Smooth muscle cell of the brain vasculature (primary cell): ENCODE results near the gene CPA5.
"Not testable (repeated sequence)": the region's sequence is repeated elsewhere in the genome, so short reads cannot be mapped to it uniquely, and the experiment has no call there.

ENCODE experiments used
- DNase-seq: peaks from one replicate; pipeline ENCODE4 v3.0.0-alpha.2; 2012; ENCODE audit warnings: low read depth, low spot score

The CPA5 gene, protein sequence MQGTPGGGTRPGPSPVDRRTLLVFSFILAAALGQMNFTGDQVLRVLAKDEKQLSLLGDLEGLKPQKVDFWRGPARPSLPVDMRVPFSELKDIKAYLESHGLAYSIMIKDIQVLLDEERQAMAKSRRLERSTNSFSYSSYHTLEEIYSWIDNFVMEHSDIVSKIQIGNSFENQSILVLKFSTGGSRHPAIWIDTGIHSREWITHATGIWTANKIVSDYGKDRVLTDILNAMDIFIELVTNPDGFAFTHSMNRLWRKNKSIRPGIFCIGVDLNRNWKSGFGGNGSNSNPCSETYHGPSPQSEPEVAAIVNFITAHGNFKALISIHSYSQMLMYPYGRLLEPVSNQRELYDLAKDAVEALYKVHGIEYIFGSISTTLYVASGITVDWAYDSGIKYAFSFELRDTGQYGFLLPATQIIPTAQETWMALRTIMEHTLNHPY

GRCh38 chr7:130344271-130344866, at the start of gene CPA5:
Gene CPA5 (plus strand): TSS chr7:130344816. CDS start chr7:130346486, 1,670 bp downstream.
- no peak for DNase-seq

GRCh38 chr7:130296221-130296951, 48.2 kb upstream of the CPA5 start:
- no peak for DNase-seq

- no peak for DNase-seq
Measured at GRCh38 chr7:130297628-130298543, 46.7 kb upstream of the CPA5 start.

DNA sequence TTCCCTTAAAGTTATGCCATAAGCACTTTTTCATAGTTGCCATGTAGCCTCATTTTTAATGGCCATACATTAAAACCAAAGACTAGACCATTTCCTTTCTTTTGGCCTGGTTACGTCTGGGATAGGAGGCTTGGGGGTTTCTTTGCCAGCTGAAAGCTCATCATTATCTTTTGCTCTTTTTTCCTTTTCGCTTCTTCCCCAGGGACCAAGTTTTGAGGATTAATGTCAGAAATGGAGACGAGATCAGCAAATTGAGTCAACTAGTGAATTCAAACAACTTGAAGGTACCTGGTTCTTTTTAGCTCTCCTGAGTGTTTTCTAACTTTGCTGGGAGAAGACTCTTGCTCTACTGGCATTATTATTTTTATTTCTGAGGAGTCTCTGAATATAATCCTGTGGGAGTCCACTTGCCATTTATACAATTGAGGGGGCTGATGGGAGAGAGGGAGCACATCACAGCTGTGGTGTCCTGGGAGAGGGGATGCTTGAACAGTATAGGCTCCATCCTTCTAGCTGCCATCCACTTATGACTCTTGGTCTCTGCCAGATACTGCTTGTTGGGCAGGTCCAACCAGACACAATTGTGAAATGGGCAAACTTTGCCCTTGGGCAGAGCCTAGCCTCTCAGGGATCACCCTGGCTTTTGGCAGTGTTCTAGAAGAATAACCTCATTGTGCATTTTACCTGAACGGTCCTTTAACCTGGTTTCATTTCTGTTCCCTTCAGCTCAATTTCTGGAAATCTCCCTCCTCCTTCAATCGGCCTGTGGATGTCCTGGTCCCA, 45.9 kb upstream of the CPA5 start:
- no peak for DNase-seq

- no peak for DNase-seq
Measured at GRCh38 chr7:130299866-130300265, 44.8 kb upstream of the CPA5 start.

DNA sequence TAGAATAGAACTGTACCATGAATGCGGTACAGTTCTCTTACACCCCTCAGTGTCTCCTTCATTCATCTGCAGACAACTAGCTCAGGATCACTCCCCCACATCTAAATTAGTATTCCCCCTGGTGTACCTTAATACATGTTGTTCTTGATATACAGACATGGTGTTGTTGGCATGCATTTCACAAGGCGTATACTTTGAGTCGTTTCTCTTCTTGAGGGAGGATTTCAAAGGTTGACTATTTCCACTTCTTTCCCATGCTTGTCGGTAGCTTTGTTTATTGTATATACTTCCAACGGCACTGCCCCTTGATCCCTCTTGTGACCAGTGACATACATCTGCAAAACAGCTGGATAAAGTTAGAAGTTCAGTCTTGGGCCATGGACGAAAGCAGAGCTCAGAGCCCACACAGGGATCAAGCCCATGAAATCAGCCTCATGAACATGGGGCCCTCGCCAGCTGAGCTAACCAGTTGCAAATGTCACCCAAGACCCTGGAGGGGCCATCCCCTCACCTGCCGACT, 43.1 kb upstream of the CPA5 start:
- DNase-seq: no peak

GRCh38 chr7:130302649-130303048, 42.0 kb upstream of the CPA5 start:
- DNase-seq: no peak

GRCh38 chr7:130303127-130303526, 41.5 kb upstream of the CPA5 start:
- DNase-seq: no peak

DNA sequence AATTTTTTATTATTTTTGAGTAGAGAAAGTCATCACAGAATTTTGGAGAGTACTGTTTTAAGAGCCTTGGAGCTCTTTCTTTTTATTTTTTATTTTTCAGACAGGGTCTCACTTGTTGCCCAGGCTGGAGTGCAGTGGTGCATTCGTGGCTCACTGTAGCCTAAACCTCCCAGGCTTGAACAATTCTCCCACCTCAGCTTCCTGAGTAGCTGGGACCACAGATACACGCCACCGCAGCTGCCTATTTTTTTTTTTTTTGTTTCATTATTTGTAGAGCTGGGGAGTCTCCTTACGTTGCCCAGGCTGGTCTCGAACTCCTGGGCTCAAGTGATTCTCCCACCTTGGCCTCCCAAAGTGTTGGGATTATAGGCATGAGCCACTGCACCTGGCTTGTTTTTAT, 41.1 kb upstream of the CPA5 start:
- DNase-seq: no peak

DNA sequence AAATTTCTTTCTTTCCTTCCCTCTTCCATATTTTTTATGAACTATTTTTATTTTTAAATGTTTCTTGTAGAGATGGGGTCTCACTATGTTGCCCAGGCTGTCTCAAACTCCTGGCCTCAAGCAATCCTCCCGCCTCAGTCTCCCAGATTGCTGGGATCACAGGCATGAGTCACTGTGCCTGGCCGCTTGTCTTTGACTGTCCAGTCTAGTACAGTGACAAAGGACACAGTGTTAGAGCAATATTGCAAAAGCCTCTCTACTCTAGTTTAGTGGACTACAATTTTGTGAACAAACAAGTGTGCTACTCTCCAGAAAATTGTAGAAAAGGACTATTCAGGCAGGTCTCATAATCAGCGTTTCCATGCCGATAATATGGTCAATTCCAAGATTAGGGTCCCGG, 40.6 kb upstream of the CPA5 start:
- DNase-seq: no peak

GRCh38 chr7:130304878-130305277, 39.7 kb upstream of the CPA5 start:
- DNase-seq: no peak

GRCh38 chr7:130305433-130306042, 39.1 kb upstream of the CPA5 start:
- no peak for DNase-seq

- no peak for DNase-seq
Measured at GRCh38 chr7:130309986-130310385, 34.6 kb upstream of the CPA5 start.

- DNase-seq: no peak
Measured at GRCh38 chr7:130314305-130314704, 30.3 kb upstream of the CPA5 start.

DNA sequence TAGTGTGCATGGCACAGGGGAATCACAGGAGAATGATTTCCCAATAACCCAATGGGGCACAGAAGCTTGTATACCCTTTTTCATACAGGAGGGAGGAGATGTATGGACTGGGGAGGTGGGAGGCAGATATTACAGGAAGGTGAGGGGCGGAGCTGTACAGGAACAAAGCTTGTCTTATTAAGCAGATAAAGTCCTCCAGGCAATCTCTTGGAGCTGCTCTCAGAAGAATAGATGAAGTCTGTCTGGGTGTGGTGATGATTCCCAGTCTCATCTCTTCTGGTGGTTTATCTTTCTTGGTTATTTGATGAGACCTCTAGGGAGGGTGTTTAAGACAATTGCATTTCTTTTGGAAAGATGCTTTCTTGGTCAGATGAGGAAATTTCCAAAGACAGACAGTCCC, 25.1 kb upstream of the CPA5 start:
- DNase-seq: no peak

GRCh38 chr7:130321542-130322229, 22.9 kb upstream of the CPA5 start:
- DNase-seq: not testable (repeated sequence)

DNA sequence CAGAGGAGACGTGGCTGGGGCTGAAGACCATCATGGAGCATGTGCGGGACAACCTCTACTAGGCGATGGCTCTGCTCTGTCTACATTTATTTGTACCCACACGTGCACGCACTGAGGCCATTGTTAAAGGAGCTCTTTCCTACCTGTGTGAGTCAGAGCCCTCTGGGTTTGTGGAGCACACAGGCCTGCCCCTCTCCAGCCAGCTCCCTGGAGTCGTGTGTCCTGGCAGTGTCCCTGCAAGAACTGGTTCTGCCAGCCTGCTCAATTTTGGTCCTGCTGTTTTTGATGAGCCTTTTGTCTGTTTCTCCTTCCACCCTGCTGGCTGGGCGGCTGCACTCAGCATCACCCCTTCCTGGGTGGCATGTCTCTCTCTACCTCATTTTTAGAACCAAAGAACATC, 22.0 kb upstream of the CPA5 start:
- no peak for DNase-seq

DNA sequence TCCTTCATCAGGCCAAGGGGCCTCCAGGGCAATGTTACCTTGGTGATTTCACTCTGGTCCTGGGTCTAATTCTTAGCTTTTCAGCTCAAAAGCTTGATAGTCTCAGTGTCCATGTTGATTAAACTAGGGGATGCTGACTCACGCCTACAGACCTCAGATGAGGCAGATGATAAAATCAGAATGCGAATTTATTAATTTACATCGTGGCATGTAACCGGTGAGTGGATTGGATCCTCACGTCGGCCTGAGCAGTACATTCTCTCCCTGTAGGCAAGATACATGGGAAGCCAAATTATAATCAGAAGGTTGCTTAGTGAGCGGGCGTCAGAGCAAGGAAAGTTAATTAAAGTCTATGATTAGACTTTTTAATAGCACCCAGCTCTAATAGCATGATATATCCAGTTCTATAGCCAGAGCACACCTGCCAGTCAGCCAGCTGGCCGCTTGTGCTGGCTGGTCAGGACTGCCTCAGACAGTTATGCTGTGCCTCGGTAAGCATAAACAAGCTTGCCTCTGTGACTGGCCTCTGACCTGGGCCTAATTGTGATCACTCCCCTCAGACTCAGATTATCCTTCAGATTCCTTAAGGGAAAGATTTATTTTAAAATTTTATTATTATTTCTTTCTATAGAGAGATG, 20.2 kb upstream of the CPA5 start:
- no peak for DNase-seq

GRCh38 chr7:130329681-130330080, 14.9 kb upstream of the CPA5 start:
- no peak for DNase-seq
